Body of pancreas (tissue), 4 donors: ENCODE data around the gene DHX38.
"Not testable (repeated sequence)": the region's sequence is repeated elsewhere in the genome, so short reads cannot be mapped to it uniquely, and the experiment has no call there.

Source experiments
- CTCF ChIP-seq, 7 experiments: fragments of 450-650 bp in 4 of 7; fragments of 200-600 bp in 3 of 7; sonication (generic) in 3 of 7; IDR thresholded peaks; one replicate each; pipeline ENCODE4 v1.5.1; 2016 to 2019; ENCODE audit warnings: antibody characterized with exemption in 7 of 7
- POLR2A ChIP-seq, 3 donors: fragments of 450-650 bp; IDR thresholded peaks; one replicate each; pipeline ENCODE4 v1.6.1; 2016; ENCODE audit warnings: antibody characterized with exemption in 3 of 3, mild to moderate bottlenecking in 2 of 3

GRCh38 chr16:72054254-72054847 lies 39.3 kb upstream of the DHX38 start, which contains the start of gene HP:
- TF ChIP-seq CTCF, POLR2A (IDR thresholded peaks at IDR 0.05): not testable (repeated sequence)
